BE2C (cell line): ENCODE measurements around the gene PITPNM3.

ENCODE experiments used
- DNase-seq: peaks from one replicate; pipeline ENCODE4 v3.0.0-alpha.2; 2020
- H3K27me3 ChIP-seq: fragments of 250-450 bp; sonication (Bioruptor Pico); 2 replicates; pipeline ENCODE4 v1.5.1; 2020; ENCODE audit warnings: mild to moderate bottlenecking
- H3K36me3 ChIP-seq: fragments of 250-450 bp; sonication (Bioruptor Pico); 2 replicates; pipeline ENCODE4 v1.5.1; 2020; ENCODE audit warnings: mild to moderate bottlenecking
- H3K4me1 ChIP-seq: fragments of 250-450 bp; sonication (Bioruptor Pico); 2 replicates; pipeline ENCODE4 v1.5.1; 2020
- H3K4me3 ChIP-seq: 2 replicates; pipeline ENCODE4 v1.5.1; 2011; ENCODE audit warnings: low read depth, low read length
- H3K9me3 ChIP-seq: fragments of 250-450 bp; sonication (Bioruptor Pico); 2 replicates; pipeline ENCODE4 v1.5.1; 2020
- TF ChIP-seq, protein P1 (sequence below): IDR thresholded peaks from 2 replicates; pipeline ENCODE4 v1.5.1; 2012; ENCODE audit warnings: mild to moderate bottlenecking, low read depth, low read length

The PITPNM3 gene

DNA sequence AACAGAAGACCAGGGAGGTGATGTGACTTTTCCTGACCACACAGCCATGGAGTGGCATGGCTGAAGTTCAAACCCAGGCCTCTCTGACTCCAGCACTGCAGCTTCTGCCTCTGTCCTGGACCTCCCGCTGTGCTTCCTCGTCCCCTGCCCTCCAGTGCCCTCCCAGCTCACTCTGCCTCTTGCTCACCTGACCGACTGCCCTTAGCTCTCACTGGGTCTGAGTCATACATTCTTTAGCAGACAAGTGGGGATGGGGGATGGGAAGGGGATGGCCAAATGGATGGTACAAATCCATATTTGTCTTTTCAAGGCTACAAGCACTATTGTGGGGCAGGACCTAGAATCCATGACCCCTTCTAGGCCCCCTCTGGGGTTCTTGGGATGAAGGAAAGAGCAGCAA lies 33.0 kb downstream of the PITPNM3 start:
- TF ChIP-seq, protein P1, sequence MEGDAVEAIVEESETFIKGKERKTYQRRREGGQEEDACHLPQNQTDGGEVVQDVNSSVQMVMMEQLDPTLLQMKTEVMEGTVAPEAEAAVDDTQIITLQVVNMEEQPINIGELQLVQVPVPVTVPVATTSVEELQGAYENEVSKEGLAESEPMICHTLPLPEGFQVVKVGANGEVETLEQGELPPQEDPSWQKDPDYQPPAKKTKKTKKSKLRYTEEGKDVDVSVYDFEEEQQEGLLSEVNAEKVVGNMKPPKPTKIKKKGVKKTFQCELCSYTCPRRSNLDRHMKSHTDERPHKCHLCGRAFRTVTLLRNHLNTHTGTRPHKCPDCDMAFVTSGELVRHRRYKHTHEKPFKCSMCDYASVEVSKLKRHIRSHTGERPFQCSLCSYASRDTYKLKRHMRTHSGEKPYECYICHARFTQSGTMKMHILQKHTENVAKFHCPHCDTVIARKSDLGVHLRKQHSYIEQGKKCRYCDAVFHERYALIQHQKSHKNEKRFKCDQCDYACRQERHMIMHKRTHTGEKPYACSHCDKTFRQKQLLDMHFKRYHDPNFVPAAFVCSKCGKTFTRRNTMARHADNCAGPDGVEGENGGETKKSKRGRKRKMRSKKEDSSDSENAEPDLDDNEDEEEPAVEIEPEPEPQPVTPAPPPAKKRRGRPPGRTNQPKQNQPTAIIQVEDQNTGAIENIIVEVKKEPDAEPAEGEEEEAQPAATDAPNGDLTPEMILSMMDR, result no peak
- H3K36me3 ChIP-seq, result no peaks in the 10 kb centered on the region
- no peaks in the 10 kb centered on the region for H3K4me1 ChIP-seq
- H3K4me3 ChIP-seq, result no peak overlapping the region
- H3K9me3 ChIP-seq, result no peaks in the 10 kb centered on the region
- DNase-seq, result no peak
- H3K27me3 ChIP-seq, result no peaks in the 10 kb centered on the region

DNA sequence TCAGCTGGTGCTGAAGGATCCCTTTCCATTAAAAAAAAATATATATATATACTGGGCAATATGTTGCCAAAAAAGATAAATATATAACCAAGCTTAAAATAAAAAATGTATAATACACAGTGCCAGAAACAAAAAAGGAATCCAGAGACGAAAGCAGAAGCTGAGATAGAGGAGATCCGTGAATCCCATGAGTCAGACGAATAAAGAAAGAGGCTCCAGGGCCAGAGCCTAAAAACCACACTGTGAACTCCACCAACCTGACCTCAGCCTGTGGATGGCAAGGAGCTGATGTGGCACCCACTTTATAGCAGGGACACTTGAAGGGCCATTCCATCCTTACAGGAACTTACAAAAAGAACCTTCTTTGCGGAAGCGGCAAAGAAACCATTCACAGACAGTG lies 34.8 kb downstream of the PITPNM3 start:
- no peaks in the 10 kb centered on the region for H3K4me1 ChIP-seq

DNA sequence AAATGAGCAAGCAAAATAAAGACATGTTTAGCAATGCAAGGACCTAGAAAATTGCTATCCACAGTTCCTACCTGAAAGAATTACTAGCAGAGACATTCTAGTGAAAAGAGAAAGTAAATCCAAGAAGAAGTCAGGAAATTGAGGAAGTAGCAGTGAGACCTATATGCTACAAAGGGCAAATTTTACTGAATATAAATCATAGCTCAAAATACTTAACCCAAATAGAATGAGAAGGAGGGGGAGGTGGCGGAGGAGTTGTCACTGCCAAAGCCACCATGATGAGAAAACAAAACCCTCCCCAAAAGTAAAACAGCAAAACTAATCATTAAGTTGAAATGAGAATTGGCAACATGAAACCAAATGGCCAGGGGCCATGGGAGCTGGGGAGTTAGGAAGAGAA lies 39.3 kb downstream of the PITPNM3 start:
- TF ChIP-seq, protein P1, result no peak
- Histone ChIP-seq H3K9me3 (no peaks in the 10 kb centered on the region), H3K36me3 (no peaks in the 10 kb centered on the region), H3K4me3 (no peak overlapping the region), H3K27me3 (no peaks in the 10 kb centered on the region), H3K4me1 (no peaks in the 10 kb centered on the region)
- no peak for DNase-seq

More for the DNA sequence above, 34.8 kb downstream of the PITPNM3 start:
- TF ChIP-seq, protein P1, result no peak
- Histone ChIP-seq H3K4me3 (no peak overlapping the region), H3K36me3 (no peaks in the 10 kb centered on the region), H3K9me3 (no peaks in the 10 kb centered on the region), H3K27me3 (no peaks in the 10 kb centered on the region)
- no peak for DNase-seq

DNA sequence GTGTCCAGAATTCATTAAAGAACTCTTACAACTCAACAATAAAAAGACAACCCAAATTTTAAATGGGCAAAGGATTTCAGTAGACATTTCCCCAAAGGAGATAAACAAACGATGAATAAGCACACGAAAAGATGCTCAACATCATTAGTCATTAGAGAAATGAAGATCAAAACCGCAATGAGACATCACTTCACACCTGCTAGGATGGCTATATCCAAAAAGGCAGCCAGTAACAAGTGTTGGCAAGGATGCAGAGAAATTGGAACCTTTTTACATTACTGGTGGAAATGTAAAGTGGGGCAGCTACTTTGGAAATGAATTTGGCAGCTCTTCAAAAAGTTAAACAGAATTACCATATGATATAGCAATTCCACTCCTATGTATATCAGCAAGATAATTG lies 42.0 kb downstream of the PITPNM3 start:
- no peaks in the 10 kb centered on the region; the same call in 1 of the 2 replicates for H3K27me3 ChIP-seq
- no peak for DNase-seq
- no peaks in the 10 kb centered on the region for H3K4me1 ChIP-seq
- TF ChIP-seq, protein P1, result no peak
- no peak overlapping the region for H3K4me3 ChIP-seq
- H3K9me3 ChIP-seq, result no peaks in the 10 kb centered on the region
- no peaks in the 10 kb centered on the region for H3K36me3 ChIP-seq

DNA sequence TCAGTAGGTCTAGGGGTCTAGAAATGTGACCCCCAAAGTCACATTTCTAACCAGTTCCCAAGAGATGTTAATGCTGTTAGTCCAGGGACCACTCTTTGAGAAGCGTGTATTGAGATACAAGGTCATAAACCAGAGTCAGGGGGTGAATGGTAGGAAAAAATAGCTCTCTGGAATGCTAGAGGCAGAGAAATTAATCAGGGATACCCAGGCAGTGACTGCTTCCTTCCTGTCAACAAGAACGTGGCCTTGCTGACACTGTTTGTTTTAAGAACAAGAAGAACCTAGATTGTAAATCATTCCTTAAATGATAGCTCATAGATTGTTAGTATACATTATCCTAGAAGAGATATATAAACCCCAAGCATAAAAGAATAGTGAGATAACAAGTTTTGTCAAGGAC lies 43.8 kb downstream of the PITPNM3 start:
- H3K36me3 ChIP-seq, result no peaks in the 10 kb centered on the region
- H3K4me3 ChIP-seq, result no peak overlapping the region
- DNase-seq, result no peak
- no peaks in the 10 kb centered on the region for H3K9me3 ChIP-seq
- H3K27me3 ChIP-seq, result peaks cover 10% of the 10 kb centered on the region
- H3K4me1 ChIP-seq, result no peaks in the 10 kb centered on the region
- TF ChIP-seq, protein P1, result no peak

DNA sequence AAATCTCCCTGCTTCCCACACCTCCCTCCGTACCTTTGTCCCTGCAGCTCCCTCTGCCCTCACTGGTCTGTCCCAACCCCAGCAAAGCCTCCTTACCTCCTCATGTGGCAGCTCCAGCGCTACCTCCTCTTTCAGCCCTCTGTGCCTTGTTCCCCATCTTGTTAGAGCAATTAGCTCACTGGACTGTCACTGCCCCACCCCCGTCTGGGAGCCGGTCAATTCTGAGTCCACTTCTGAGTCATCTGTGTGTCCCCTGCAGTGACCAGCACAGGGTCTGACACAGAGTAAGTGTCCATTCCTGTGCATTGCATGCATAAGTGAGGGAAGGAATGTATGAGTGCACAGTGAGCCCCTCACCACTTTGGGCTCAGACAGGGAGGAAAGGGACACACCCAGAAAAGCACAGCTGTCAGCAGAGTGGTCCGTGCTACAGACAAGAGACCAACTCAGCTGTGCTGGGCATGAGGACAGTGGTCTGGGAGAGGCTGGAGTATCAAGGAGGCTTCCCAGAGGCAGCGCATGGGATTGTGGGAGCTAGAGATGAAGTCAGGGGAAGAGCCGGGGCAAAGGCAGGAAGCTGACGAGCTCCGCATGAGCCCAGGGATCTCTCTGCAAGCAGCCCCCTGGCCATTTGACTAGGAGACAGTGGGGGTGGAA lies 45.9 kb downstream of the PITPNM3 start:
- no peaks in the 10 kb centered on the region for H3K36me3 ChIP-seq
- peaks cover 10% of the 10 kb centered on the region for H3K27me3 ChIP-seq
- DNase-seq, result no peak
- no peaks in the 10 kb centered on the region for H3K4me1 ChIP-seq
- no peaks in the 10 kb centered on the region for H3K9me3 ChIP-seq
- TF ChIP-seq, protein P1, result no peak
- no peak overlapping the region for H3K4me3 ChIP-seq
